PC-3 (cell line): ENCODE measurements around the gene CD4.

Source experiments
- CTCF ChIP-seq: fragments of 300-600 bp; sonication (generic); conservative IDR thresholded peaks from 2 replicates; pipeline ENCODE4 v1.5.1; 2017; ENCODE audit warnings: antibody characterized with exemption, low read depth, mild to moderate bottlenecking, low read length
- EZH2phosphoT487 ChIP-seq: fragments of 300-600 bp; sonication (generic); IDR thresholded peaks from 2 replicates; pipeline ENCODE4 v1.6.1; 2018; ENCODE audit warnings: mild to moderate bottlenecking, antibody characterized with exemption, low read length, borderline replicate concordance

GRCh38 chr12:6782850-6783566, 6.3 kb upstream of the CD4 start:
- TF ChIP-seq CTCF (no peak), EZH2phosphoT487 (no peak)
